ENCODE measurements around the gene JAKMIP1.

The JAKMIP1 gene

GRCh38 chr4:6011271-6011671, 189.1 kb downstream of the JAKMIP1 start:
- no peaks in the 10 kb centered on the region; the same call in 1 of the 2 replicates for H3K27me3 ChIP-seq (replicated peaks; ENCODE audit: insufficient read depth, low read length)
- no peaks in the 10 kb centered on the region for H3F3A ChIP-seq (ENCODE audit: insufficient read depth, low read length)
- H2AFZ ChIP-seq (ENCODE audit: low read length), result no peak overlapping the region
- H3K9me3 ChIP-seq (replicated peaks; ENCODE audit: insufficient read depth, low read length), result no peaks in the 10 kb centered on the region
- H3K4me2 ChIP-seq (ENCODE audit: low read depth, low read length), result no peak overlapping the region
- no peaks in the 10 kb centered on the region for H3K36me3 ChIP-seq (replicated peaks; ENCODE audit: insufficient read depth, low read length)
- no peak for TF ChIP-seq CTCF (IDR thresholded peaks at IDR 0.05; ENCODE audit: low read length)
- no peak for TF ChIP-seq EZH2 (optimal IDR thresholded peaks at IDR 0.05; ENCODE audit: low read depth, low read length)
- no peaks in the 10 kb centered on the region for H3K9me2 ChIP-seq (replicated peaks; ENCODE audit: insufficient read depth, low read length)
- H4K20me1 ChIP-seq (ENCODE audit: insufficient read depth, low read length), result no peaks in the 10 kb centered on the region
- H3K4me1 ChIP-seq (ENCODE audit: low read length), result 0 out of 2 replicates have a peak, but pooled peaks cover 5% of the 10 kb centered on the region
- no peak overlapping the region for H3K4me3 ChIP-seq (ENCODE audit: low read length)
- no peak overlapping the region for H3K27ac ChIP-seq (ENCODE audit: low read length)
- H3K79me2 ChIP-seq (ENCODE audit: low read length), result no peaks in the 10 kb centered on the region
- no peak for DNase-seq
- no peak overlapping the region for H3K9ac ChIP-seq (ENCODE audit: low read length)

GRCh38 chr4:6010789-6011188, 189.6 kb downstream of the JAKMIP1 start:
- no peak for TF ChIP-seq EZH2 (optimal IDR thresholded peaks at IDR 0.05; ENCODE audit: low read depth, low read length)
- TF ChIP-seq EZH2phosphoT487 (IDR thresholded peaks at IDR 0.05; ENCODE audit: low read length), result no peak
- no peak for TF ChIP-seq CTCF (IDR thresholded peaks at IDR 0.05; ENCODE audit: low read length)
- Histone ChIP-seq H4K20me1 (ENCODE audit: insufficient read depth, low read length) (no peaks in the 10 kb centered on the region), H3K27ac (ENCODE audit: low read length) (no peak overlapping the region), H3K36me3 (replicated peaks; ENCODE audit: insufficient read depth, low read length) (no peaks in the 10 kb centered on the region), H3K9me3 (replicated peaks; ENCODE audit: insufficient read depth, low read length) (no peaks in the 10 kb centered on the region), H3K27me3 (replicated peaks; ENCODE audit: insufficient read depth, low read length) (no peaks in the 10 kb centered on the region; the same call in 1 of the 2 replicates), H3K4me1 (ENCODE audit: low read length) (0 out of 2 replicates have a peak, but pooled peaks cover 5% of the 10 kb centered on the region), H3K4me2 (ENCODE audit: low read depth, low read length) (no peak overlapping the region), H3K4me3 (ENCODE audit: low read length) (no peak overlapping the region), H2AFZ (ENCODE audit: low read length) (no peak overlapping the region), H3F3A (ENCODE audit: insufficient read depth, low read length) (no peaks in the 10 kb centered on the region), H3K79me2 (ENCODE audit: low read length) (no peaks in the 10 kb centered on the region), H3K9ac (ENCODE audit: low read length) (no peak overlapping the region), H3K9me2 (replicated peaks; ENCODE audit: insufficient read depth, low read length) (no peaks in the 10 kb centered on the region)
- no peak for DNase-seq

- no peak for TF ChIP-seq EZH2phosphoT487 (IDR thresholded peaks at IDR 0.05; ENCODE audit: low read length)
- no peak for TF ChIP-seq CTCF (IDR thresholded peaks at IDR 0.05; ENCODE audit: low read length)
- TF ChIP-seq EZH2 (optimal IDR thresholded peaks at IDR 0.05; ENCODE audit: low read depth, low read length), result no peak
- H3K27ac ChIP-seq (ENCODE audit: low read length), result no peak overlapping the region
Measured at GRCh38 chr4:6009452-6009851, 190.9 kb downstream of the JAKMIP1 start.

More at GRCh38 chr4:6009452-6009851, 190.9 kb downstream of the JAKMIP1 start:
- Histone ChIP-seq H3F3A (ENCODE audit: insufficient read depth, low read length) (no peaks in the 10 kb centered on the region), H2AFZ (ENCODE audit: low read length) (no peak overlapping the region), H4K20me1 (ENCODE audit: insufficient read depth, low read length) (no peaks in the 10 kb centered on the region), H3K9me2 (replicated peaks; ENCODE audit: insufficient read depth, low read length) (no peaks in the 10 kb centered on the region), H3K79me2 (ENCODE audit: low read length) (no peaks in the 10 kb centered on the region), H3K4me1 (ENCODE audit: low read length) (0 out of 2 replicates have a peak, but pooled peaks cover 5% of the 10 kb centered on the region), H3K9ac (ENCODE audit: low read length) (no peak overlapping the region), H3K4me2 (ENCODE audit: low read depth, low read length) (no peak overlapping the region), H3K36me3 (replicated peaks; ENCODE audit: insufficient read depth, low read length) (no peaks in the 10 kb centered on the region), H3K4me3 (ENCODE audit: low read length) (no peak overlapping the region), H3K27me3 (replicated peaks; ENCODE audit: insufficient read depth, low read length) (no peaks in the 10 kb centered on the region; the same call in 1 of the 2 replicates), H3K9me3 (replicated peaks; ENCODE audit: insufficient read depth, low read length) (no peaks in the 10 kb centered on the region)
- no peak for DNase-seq

All from MM.1S (cell line).